RPMI8226 (cell line): ENCODE data around the gene IL22RA1.

Experiments used
- DNase-seq: peaks from one replicate; pipeline ENCODE4 v3.0.0-alpha.2; 2015

IL22RA1 gene

GRCh38 chr1:24111262-24111995, 31.5 kb downstream of the IL22RA1 start:
- no peak for DNase-seq

- no peak for DNase-seq
Observed at GRCh38 chr1:24110642-24111261, 32.2 kb downstream of the IL22RA1 start.

GRCh38 chr1:24109686-24110475, 33.1 kb downstream of the IL22RA1 start:
- DNase-seq = no peak

GRCh38 chr1:24109166-24109483, 33.8 kb downstream of the IL22RA1 start:
- no peak for DNase-seq

DNA sequence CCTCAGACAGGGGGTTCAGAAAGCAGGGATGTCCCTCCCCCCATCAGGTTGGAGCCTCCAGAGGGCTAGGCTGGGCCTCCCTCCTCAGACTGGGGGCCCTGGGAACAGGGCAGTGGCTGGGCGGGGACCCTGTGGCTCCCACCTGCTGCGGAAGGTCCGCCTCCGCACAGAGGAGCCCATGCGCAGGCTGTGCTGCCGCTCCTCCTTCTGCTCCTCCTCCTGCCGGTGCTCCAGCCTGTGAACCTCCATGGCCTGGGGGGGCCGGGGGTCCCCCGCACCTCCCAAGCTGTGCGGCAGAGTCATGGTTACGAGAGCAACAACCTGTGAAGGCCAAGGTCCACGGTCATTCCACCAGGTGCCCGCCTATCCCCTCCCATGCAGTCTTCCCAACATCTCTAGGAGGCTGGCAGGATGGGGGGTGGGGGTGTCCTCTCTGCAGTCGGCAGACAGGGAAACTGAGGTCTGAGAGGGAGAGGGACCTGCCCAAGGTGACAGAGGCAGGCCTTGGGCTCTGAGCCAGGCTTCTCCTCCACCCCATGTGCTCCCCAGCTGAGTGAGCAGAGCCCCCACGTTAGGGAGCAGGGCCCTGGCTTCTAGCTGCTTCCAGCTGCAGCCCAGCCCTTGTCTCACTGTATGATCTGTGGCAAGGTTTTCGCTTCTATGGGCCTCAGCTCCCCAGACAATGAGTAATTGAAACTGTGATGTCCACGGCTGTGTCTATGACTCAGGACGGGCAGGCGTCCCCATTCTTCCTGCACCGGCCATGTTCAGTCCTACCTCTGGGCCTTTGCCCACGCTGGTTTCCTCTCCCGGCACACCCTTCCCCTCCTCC, 34.4 kb downstream of the IL22RA1 start:
- no peak for DNase-seq

DNA sequence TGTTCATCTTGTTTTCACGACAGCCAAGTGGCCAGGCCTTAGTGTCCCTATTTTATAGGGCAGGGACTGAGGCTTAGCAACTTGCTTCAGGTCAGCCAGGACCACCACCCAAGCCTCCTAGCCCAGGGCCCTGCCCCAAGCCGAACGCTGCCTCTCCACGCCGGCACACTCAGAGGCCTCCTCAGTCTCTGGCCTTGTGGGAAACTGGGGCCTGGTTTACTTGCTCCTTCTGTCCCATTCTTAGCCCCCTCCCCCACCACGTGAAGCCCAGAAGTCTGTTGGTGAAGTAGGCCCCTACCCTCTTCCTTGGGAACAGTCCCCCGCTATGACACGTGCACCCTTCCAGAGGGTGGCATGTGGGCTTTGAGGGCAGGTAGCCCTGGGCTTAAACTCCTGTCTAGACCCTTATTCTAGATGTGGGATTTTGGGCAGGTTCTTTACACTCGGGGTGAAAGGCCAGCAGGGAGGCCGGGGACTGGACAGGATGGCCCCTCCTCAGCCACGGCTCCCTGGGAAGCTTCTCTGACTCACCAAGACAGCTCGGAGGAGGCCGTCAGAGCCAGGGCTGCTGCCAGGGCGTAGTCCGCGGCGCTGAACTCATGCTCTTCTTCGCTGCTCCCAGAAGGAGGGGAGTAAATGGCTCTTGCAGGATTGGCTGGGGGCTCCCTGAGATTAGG, 35.3 kb downstream of the IL22RA1 start:
- DNase-seq = no peak

DNA sequence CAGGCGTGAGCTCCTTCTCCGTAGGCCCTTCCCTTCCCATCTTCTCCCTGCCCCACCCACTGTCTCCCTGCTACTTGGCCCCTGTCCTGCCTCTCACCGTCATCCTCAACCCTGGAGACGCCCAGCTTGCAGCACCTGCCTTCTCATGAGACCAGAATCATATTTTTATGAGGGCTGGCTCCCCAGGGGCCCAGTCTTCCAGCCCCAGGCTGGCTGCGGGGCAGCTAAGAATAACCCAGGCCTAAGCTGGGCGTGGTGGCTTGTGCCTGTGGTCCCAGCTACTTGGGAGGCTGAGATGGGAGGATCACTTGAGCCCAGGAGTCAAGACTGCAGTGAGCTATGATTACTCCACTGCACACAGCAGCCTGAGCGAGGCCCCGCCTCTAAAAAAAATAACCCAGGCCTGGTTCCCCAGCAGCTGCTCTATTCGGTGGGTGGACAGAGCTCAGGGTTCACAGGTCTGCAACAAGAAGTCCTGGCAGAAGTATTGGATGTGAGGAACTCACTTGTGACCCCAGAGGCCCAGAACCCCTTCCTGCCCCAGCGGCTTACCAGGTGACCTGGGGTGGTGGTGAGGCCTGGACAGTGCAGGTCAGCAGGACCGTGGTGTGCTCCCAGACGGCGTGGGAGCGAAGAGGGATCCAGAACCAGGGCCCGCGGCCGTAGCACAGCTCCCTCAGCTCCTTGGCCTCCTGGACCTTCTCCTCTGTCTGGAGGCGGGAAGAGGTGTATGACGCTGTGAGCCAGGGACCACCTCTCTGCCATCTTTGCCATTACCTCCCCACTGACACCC, 37.4 kb downstream of the IL22RA1 start:
- DNase-seq = no peak

- DNase-seq = no peak
Observed at GRCh38 chr1:24104854-24105253, 38.1 kb downstream of the IL22RA1 start.

DNA sequence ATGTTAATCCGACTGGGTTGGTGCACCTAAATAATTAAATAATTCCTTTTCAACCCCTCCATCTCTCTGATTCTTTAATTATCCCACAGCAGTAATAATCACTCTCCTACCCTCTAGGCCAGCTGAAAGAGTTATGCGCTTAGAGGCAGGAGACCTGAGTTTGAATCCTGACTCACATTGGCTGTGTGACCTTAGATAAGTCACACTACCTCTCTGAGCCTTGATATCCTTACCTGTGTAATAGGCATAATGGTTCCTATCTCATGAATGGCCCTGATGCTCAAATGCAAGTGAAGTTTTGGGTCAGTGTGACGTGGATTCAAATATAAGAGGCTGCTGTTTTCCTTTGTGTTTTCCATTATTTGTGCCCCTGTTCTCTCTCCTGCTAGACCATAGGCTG, 39.1 kb downstream of the IL22RA1 start:
- DNase-seq = no peak

DNA sequence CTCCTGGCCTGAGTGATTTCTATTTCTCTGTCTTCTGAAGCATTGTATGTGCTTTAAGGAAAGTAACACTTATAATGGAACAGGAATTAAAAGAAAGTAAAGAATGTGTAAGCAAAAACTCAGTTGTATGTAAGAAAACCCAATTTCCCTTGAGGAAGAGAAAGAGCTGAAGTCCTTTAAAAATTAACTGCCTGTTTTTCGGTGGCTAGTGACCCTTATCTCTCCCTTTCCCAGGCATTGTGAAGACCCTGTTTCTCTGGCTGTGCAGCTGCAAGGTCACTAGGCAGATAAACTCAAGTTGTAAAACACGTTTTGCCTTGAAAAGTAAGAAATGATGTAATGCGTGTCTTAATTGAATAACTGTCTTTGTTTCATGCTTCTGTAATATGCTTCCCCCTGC, 39.5 kb downstream of the IL22RA1 start:
- DNase-seq = no peak

DNA sequence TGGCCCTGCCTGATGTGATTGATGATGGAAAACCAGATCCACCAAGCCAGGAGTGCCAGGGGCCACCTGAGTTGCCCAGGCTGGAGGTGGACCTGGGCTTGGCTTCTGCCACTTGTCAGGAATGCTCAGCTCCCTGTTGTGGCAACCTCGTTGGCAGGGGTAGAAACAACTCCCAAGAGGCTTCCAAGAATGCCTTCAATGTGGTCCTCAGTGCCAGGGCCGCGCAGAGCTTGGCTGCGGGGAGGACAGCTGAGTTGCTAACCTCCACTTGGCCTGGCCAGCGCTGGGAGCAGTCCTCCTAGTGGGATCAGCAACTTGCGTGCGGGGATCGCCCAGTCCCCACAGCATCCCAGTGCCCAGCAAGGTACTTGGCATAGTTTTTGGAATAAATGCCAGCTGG, 40.0 kb downstream of the IL22RA1 start:
- no peak for DNase-seq

DNA sequence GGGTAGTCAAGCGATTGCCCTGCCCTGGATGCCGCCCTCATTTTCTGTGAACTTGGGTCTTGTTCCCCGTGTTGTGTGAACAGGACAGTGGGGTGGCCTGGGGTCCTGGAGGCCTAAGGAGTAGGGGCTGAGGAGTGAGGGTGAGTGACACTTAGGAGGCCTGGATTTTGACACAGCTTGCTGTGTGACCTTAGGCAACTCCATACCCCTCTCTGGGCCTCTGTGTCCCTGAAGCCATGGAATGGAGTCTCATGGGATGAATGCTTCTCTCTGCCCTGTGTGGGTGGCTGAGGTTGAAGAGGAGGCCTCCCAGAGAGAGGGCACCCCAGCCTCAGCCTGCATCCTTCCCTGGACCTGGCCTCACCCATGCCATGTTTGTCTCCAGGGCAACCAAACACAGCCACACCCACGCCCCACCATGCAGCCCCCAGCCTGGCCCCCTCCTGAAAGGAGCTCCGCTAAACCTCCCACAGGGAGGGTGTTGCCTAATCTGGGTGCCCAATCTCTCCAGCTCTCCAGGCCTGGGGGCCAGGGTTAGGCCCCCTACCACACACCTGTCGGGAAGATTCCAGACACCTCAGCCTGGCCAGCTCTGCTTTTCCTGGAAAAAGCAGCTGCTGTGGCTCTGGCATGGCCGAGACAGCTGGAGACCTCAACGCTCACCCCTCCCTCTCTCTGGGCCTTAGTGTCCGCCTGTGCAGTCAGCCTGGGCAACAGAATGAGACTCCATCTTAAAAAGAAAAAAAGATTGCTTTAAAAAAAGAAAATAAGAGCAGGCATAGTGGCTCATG, 40.9 kb downstream of the IL22RA1 start:
- no peak for DNase-seq

- DNase-seq = no peak
Observed at GRCh38 chr1:24100945-24101737, 41.8 kb downstream of the IL22RA1 start.

DNA sequence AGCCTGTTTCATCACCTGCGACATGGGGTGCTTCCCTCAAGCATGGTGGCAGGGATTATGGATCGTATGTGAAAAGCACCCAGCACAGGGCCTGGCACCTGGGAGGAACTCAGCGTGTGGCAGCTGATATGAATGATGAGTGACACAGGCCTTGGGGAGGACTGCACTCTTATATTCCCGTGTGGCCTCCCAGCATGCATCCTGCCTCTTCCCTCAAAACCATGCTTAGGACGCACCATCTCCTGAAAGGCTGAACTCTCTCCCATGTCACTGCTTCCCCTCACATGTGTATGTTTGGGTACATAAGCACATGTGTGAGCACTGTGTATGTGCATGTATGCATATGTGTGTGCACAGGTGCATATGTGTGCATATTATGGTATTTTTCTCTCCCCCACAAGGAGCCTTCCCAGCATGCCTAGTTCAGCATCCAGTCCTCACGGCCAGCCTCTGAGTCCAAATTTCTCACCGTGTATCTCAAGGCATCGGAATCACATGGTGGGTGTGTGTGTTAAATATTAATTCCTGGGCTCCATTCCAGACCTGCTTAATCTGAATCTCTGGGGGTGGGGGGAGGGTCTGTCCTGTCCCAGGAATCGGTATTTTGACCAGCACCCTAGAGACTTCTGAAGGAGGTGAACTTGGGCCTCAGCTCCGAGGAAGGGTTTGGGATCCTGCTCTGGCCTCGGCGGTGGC, 43.8 kb downstream of the IL22RA1 start:
- no peak for DNase-seq

DNA sequence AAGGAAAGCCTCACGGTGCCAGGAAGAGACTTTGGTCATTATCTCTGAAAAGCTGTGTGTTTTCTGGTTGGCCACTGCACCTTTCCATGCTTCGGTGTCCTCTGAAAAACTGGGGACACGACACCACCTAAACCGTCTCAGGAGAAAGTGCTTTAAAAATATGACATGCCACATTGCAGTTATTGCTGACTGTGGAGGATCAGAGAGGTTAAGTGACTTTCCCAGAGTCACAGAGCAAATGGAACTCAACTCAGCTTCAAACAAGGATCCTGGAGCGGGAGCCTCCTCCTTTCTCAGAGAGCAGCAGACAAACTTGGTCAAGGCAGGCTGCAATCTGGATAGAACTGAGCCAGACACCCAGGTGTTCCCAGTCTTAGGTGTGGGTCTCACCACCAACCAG, 44.8 kb downstream of the IL22RA1 start:
- no peak for DNase-seq

DNA sequence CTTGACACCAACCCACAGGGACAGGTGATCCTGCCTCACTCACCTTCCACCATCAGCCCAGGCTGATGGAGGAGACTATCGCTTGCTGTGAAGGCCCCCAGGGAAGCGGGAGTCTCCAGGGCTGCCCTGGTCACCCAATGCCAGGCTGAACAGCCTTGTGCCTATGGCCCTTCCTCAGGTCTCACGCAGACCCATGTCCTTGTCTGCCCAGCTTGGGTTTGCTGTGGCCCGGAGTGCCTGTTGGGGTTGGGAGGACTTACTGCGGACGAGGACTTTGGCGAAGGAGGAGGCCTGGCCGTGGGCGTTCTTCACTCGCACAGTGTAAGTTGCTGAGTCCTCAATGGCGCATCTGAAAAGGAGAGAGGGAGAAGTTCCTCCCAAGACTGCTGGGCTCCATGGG, 45.3 kb downstream of the IL22RA1 start:
- no peak for DNase-seq

DNA sequence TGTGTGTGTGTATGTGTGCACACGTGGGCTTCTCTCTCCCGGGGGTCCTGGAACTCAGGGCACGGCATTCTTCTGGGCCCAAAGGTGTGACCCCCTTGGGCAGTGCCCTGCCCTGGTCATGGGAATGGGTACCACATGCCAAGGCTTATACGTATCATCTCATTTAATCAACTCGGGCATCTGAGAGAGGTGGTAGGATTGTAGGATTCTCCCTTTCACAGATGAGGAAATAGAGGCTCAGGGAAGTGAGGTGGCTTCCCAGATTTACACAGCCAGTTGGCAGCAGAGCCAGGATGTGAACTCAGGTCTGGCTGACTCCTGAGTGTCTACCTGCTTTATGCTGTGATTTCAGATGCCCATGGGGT, 46.2 kb downstream of the IL22RA1 start:
- no peak for DNase-seq

- DNase-seq = no peak
Observed at GRCh38 chr1:24096009-24096738, 46.8 kb downstream of the IL22RA1 start.
